Measurements from ENCODE around the gene MTHFSD.
A peak's percentile ranks its signal among the peaks of the same experiment; 100 is the strongest.

Gene MTHFSD

GRCh38 chr16:86565181-86565631 lies 10.2 kb upstream of the MTHFSD start:
- Histone ChIP-seq H3K36me3 (ENCODE audit: control insufficient read depth, insufficient read depth, low read length) (no peaks in the 10 kb centered on the region), H3K9me3 (ENCODE audit: control insufficient read depth, low read length) (no peaks in the 10 kb centered on the region), H3K27me3 (ENCODE audit: control insufficient read depth, insufficient read depth, low read length) (peaks cover 71% of the 10 kb centered on the region), H3K4me1 (ENCODE audit: control insufficient read depth, insufficient read depth, low read length) (no peaks in the 10 kb centered on the region), H3K4me3 (ENCODE audit: low read length) (no peak overlapping the region), H3K9ac (ENCODE audit: low read length) (no peak overlapping the region)

GRCh38 chr16:86563469-86564345 lies 8.7 kb upstream of the MTHFSD start:
- peaks cover 56% of the 10 kb centered on the region for H3K27me3 ChIP-seq (ENCODE audit: control insufficient read depth, insufficient read depth, low read length)
- no peak overlapping the region for H3K9ac ChIP-seq (ENCODE audit: low read length)
- no peak overlapping the region for H3K4me3 ChIP-seq (ENCODE audit: low read length)
- no peaks in the 10 kb centered on the region for H3K36me3 ChIP-seq (ENCODE audit: control insufficient read depth, insufficient read depth, low read length)
- no peaks in the 10 kb centered on the region for H3K4me1 ChIP-seq (ENCODE audit: control insufficient read depth, insufficient read depth, low read length)
- no peaks in the 10 kb centered on the region for H3K9me3 ChIP-seq (ENCODE audit: control insufficient read depth, low read length)

GRCh38 chr16:86562356-86562755 lies 7.3 kb upstream of the MTHFSD start:
- Histone ChIP-seq H3K9me3 (ENCODE audit: control insufficient read depth, low read length) (no peaks in the 10 kb centered on the region), H3K27me3 (ENCODE audit: control insufficient read depth, insufficient read depth, low read length) (peaks cover 45% of the 10 kb centered on the region)

GRCh38 chr16:86559802-86560305 lies 4.8 kb upstream of the MTHFSD start:
- H3K27me3 ChIP-seq (ENCODE audit: control insufficient read depth, insufficient read depth, low read length), result peaks cover 23% of the 10 kb centered on the region
- no peak overlapping the region for H3K4me3 ChIP-seq (ENCODE audit: low read length)
- peaks cover 4% of the 10 kb centered on the region for H3K4me1 ChIP-seq (ENCODE audit: control insufficient read depth, insufficient read depth, low read length)
- H3K9ac ChIP-seq (ENCODE audit: low read length), result no peak overlapping the region
- H3K9me3 ChIP-seq (ENCODE audit: control insufficient read depth, low read length), result no peaks in the 10 kb centered on the region
- H3K36me3 ChIP-seq (ENCODE audit: control insufficient read depth, insufficient read depth, low read length), result no peaks in the 10 kb centered on the region

More at GRCh38 chr16:86562356-86562755, 7.3 kb upstream of the MTHFSD start:
- H3K4me1 ChIP-seq (ENCODE audit: control insufficient read depth, insufficient read depth, low read length), result no peaks in the 10 kb centered on the region
- H3K36me3 ChIP-seq (ENCODE audit: control insufficient read depth, insufficient read depth, low read length), result no peaks in the 10 kb centered on the region
- H3K9ac ChIP-seq (ENCODE audit: low read length), result no peak overlapping the region
- no peak overlapping the region for H3K4me3 ChIP-seq (ENCODE audit: low read length)

DNA sequence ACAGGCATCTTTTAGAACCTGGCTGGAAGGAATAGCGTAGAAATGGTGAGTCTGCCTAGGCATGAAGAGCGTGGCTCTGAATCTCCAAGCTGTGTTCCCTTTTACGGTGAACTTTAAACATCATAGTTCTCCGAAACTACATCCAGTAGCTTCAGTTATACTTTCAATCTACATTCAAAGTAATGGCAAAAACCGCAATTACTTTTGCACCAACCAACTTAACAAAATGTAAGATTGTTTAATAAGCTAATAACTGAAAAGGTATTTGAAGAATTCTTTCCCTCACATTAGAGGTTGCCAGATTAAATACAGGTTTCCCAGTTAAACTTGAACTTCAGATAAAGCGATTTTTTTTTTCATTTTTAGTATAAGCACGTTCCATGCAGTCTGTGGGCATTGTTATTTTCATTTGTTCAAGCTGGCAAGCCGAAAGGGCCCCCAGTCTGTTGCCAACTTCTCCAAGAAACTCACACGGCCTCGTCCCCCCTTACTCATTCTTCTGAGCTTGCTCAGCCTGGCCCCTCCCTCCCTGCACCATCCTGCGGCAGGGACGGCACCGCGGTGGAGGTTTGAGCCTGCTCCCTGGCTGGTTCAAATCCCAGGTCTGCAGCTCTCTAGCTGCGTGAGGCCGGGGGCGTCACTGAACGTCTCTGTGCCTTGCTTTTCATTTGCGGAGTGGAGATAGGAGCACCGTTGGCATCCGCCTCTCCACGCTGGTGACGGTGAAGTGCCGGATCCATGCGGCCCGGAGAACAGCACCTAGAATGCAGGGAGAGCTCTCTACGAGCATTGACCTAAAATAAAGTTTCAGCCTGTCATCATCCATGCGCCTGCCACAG lies 3.5 kb upstream of the MTHFSD start:
- H3K36me3 ChIP-seq (ENCODE audit: control insufficient read depth, insufficient read depth, low read length), result no peaks in the 10 kb centered on the region
- peaks cover 12% of the 10 kb centered on the region for H3K27me3 ChIP-seq (ENCODE audit: control insufficient read depth, insufficient read depth, low read length)
- no peak overlapping the region for H3K4me3 ChIP-seq (ENCODE audit: low read length)
- peaks cover 4% of the 10 kb centered on the region for H3K4me1 ChIP-seq (ENCODE audit: control insufficient read depth, insufficient read depth, low read length)
- H3K9ac ChIP-seq (ENCODE audit: low read length), result no peak overlapping the region
- H3K9me3 ChIP-seq (ENCODE audit: control insufficient read depth, low read length), result no peaks in the 10 kb centered on the region

GRCh38 chr16:86557587-86557986 lies 2.6 kb upstream of the MTHFSD start:
- Histone ChIP-seq H3K36me3 (ENCODE audit: control insufficient read depth, insufficient read depth, low read length) (no peaks in the 10 kb centered on the region), H3K27me3 (ENCODE audit: control insufficient read depth, insufficient read depth, low read length) (peaks cover 6% of the 10 kb centered on the region), H3K4me1 (ENCODE audit: control insufficient read depth, insufficient read depth, low read length) (peaks cover 4% of the 10 kb centered on the region), H3K9ac (ENCODE audit: low read length) (no peak overlapping the region), H3K4me3 (ENCODE audit: low read length) (no peak overlapping the region), H3K9me3 (ENCODE audit: control insufficient read depth, low read length) (no peaks in the 10 kb centered on the region)

- H3K27me3 ChIP-seq (ENCODE audit: control insufficient read depth, insufficient read depth, low read length), result peaks cover 6% of the 10 kb centered on the region
- H3K9me3 ChIP-seq (ENCODE audit: control insufficient read depth, low read length), result no peaks in the 10 kb centered on the region
- no peak overlapping the region for H3K4me3 ChIP-seq (ENCODE audit: low read length)
- no peaks in the 10 kb centered on the region for H3K36me3 ChIP-seq (ENCODE audit: control insufficient read depth, insufficient read depth, low read length)
- H3K4me1 ChIP-seq (ENCODE audit: control insufficient read depth, insufficient read depth, low read length), result peaks cover 4% of the 10 kb centered on the region
- no peak overlapping the region for H3K9ac ChIP-seq (ENCODE audit: low read length)
Observed at GRCh38 chr16:86556576-86556975, 1.5 kb upstream of the MTHFSD start.

- H3K4me3 ChIP-seq (ENCODE audit: low read length), result peak overlapping the region; percentile 82
- no peaks in the 10 kb centered on the region for H3K9me3 ChIP-seq (ENCODE audit: control insufficient read depth, low read length)
- peak overlapping the region; percentile 98 for H3K9ac ChIP-seq (ENCODE audit: low read length)
- peaks cover 4% of the 10 kb centered on the region for H3K4me1 ChIP-seq (ENCODE audit: control insufficient read depth, insufficient read depth, low read length)
- no peaks in the 10 kb centered on the region for H3K36me3 ChIP-seq (ENCODE audit: control insufficient read depth, insufficient read depth, low read length)
- H3K27me3 ChIP-seq (ENCODE audit: control insufficient read depth, insufficient read depth, low read length), result no peaks in the 10 kb centered on the region
Observed at GRCh38 chr16:86555704-86556075, 655 bp upstream of the MTHFSD start.

DNA sequence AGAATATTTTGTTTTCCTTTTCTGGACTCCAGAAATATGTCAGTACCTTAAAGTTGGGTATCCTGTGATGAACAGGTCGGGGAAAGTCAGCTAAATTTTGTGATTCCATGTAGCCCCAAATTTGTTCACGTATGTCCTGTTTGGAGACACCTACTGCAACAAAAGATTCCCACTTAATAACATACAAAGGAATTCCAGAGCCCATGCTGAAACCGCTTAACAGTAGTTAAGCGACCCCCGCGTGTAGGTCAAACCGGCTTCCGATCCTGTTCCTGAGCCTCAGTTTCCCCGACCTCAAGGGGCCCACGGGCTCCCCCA lies 477 bp downstream of the MTHFSD start:
- Histone ChIP-seq H3K36me3 (ENCODE audit: control insufficient read depth, insufficient read depth, low read length) (no peaks in the 10 kb centered on the region), H3K9me3 (ENCODE audit: control insufficient read depth, low read length) (no peaks in the 10 kb centered on the region), H3K27me3 (ENCODE audit: control insufficient read depth, insufficient read depth, low read length) (no peaks in the 10 kb centered on the region), H3K4me3 (ENCODE audit: low read length) (peak overlapping the region; percentile 82), H3K9ac (ENCODE audit: low read length) (peak overlapping the region; percentile 98), H3K4me1 (ENCODE audit: control insufficient read depth, insufficient read depth, low read length) (peaks cover 4% of the 10 kb centered on the region)

- H3K9ac ChIP-seq (ENCODE audit: low read length), result no peak overlapping the region
- H3K36me3 ChIP-seq (ENCODE audit: control insufficient read depth, insufficient read depth, low read length), result no peaks in the 10 kb centered on the region
- no peaks in the 10 kb centered on the region for H3K27me3 ChIP-seq (ENCODE audit: control insufficient read depth, insufficient read depth, low read length)
- no peaks in the 10 kb centered on the region for H3K9me3 ChIP-seq (ENCODE audit: control insufficient read depth, low read length)
- H3K4me3 ChIP-seq (ENCODE audit: low read length), result no peak overlapping the region
- H3K4me1 ChIP-seq (ENCODE audit: control insufficient read depth, insufficient read depth, low read length), result peaks cover 4% of the 10 kb centered on the region
Observed at GRCh38 chr16:86553356-86553755, 1.7 kb downstream of the MTHFSD start.

DNA sequence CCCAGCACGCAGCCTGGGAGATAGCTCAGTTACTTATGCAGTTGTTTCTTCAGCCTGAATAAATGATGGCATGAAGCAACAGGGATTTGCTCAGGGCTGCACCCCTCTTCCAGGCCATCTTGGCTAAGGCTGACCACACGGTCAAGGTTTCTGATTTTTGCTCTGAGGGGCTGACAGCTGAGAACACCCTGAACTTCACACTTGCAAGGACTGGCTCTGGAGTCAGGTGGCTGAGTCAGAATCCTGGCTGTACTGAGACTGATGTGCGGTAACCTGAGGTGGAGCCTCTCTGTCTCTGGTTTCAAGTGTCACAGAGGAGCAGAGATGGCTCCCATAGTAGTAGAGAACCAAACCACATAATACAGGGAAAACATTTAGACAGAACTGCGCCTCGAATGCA lies 4.8 kb downstream of the MTHFSD start:
- Histone ChIP-seq H3K9ac (ENCODE audit: low read length) (no peak overlapping the region), H3K27me3 (ENCODE audit: control insufficient read depth, insufficient read depth, low read length) (no peaks in the 10 kb centered on the region), H3K4me1 (ENCODE audit: control insufficient read depth, insufficient read depth, low read length) (peaks cover under 1% of the 10 kb centered on the region), H3K4me3 (ENCODE audit: low read length) (no peak overlapping the region), H3K9me3 (ENCODE audit: control insufficient read depth, low read length) (no peaks in the 10 kb centered on the region), H3K36me3 (ENCODE audit: control insufficient read depth, insufficient read depth, low read length) (no peaks in the 10 kb centered on the region)

GRCh38 chr16:86549893-86550190 lies 5.2 kb downstream of the MTHFSD start:
- H3K9me3 ChIP-seq (ENCODE audit: control insufficient read depth, low read length), result no peaks in the 10 kb centered on the region
- no peaks in the 10 kb centered on the region for H3K4me1 ChIP-seq (ENCODE audit: control insufficient read depth, insufficient read depth, low read length)
- no peak overlapping the region for H3K4me3 ChIP-seq (ENCODE audit: low read length)
- no peaks in the 10 kb centered on the region for H3K36me3 ChIP-seq (ENCODE audit: control insufficient read depth, insufficient read depth, low read length)
- H3K9ac ChIP-seq (ENCODE audit: low read length), result no peak overlapping the region
- no peaks in the 10 kb centered on the region for H3K27me3 ChIP-seq (ENCODE audit: control insufficient read depth, insufficient read depth, low read length)
